Neural progenitor cell (in vitro differentiated cells): ENCODE data around the gene LMO1. TPM values are rescaled to one million over a fixed set of nuclear protein-coding genes. Genes with fewer than 3 reads are reported as not detected.

Experiments used
- DNase-seq: peaks from one replicate; pipeline ENCODE4 v3.0.0-alpha.2; 2016; ENCODE audit warnings: low spot score
- H2AFZ ChIP-seq: fragments of 200-600 bp; sonication (generic); replicated peaks from 2 replicates; pipeline ENCODE4 v1.6.1; 2016; ENCODE audit warnings: antibody characterized with exemption
- H3F3A ChIP-seq: fragments of 200-600 bp; sonication (generic); 2 replicates; pipeline ENCODE4 v1.6.1; 2016; ENCODE audit warnings: antibody characterized with exemption, low read depth
- H3K27ac ChIP-seq: fragments of 200-600 bp; sonication (generic); 2 replicates; pipeline ENCODE4 v1.5.1; 2016; ENCODE audit warnings: mild to moderate bottlenecking
- H3K27me3 ChIP-seq: fragments of 200-600 bp; sonication (generic); 2 replicates; pipeline ENCODE4 v1.6.1; 2016; ENCODE audit warnings: mild to moderate bottlenecking, moderate library complexity
- H3K36me3 ChIP-seq: fragments of 200-600 bp; sonication (generic); 2 replicates; pipeline ENCODE4 v1.5.1; 2016
- H3K4me1 ChIP-seq: fragments of 200-600 bp; sonication (generic); 2 replicates; pipeline ENCODE4 v1.6.1; 2016; ENCODE audit warnings: mixed run types
- H3K4me2 ChIP-seq: fragments of 200-600 bp; sonication (generic); 2 replicates; pipeline ENCODE4 v1.6.1; 2016
- H3K4me3 ChIP-seq: fragments of 200-600 bp; sonication (generic); 2 replicates; pipeline ENCODE4 v1.5.1; 2016
- H3K79me2 ChIP-seq: fragments of 200-600 bp; sonication (generic); 2 replicates; pipeline ENCODE4 v1.6.1; 2016; ENCODE audit warnings: low read depth
- H3K9ac ChIP-seq: fragments of 200-600 bp; sonication (generic); 2 replicates; pipeline ENCODE4 v1.6.1; 2016
- H3K9me3 ChIP-seq: fragments of 200-600 bp; sonication (generic); 2 replicates; pipeline ENCODE4 v1.5.1; 2016; ENCODE audit warnings: low read depth
- H4K20me1 ChIP-seq: fragments of 200-600 bp; sonication (generic); 2 replicates; pipeline ENCODE4 v1.6.1; 2016; ENCODE audit warnings: low read depth
- H3K27ac Mint-ChIP-seq: 3 replicates; pipeline ENCODE4 v1.8.0; 2021; ENCODE audit warnings: mixed read lengths
- H3K27me3 Mint-ChIP-seq: 2 replicates; pipeline ENCODE4 v1.8.0; 2022; ENCODE audit warnings: low read depth, mild to moderate bottlenecking, inconsistent platforms, moderate library complexity, mixed read lengths; ENCODE audit not compliant: insufficient read depth
- H3K36me3 Mint-ChIP-seq: 3 replicates; pipeline ENCODE4 v1.8.0; 2021; ENCODE audit warnings: mixed read lengths
- H3K4me1 Mint-ChIP-seq: 3 replicates; pipeline ENCODE4 v1.8.0; 2021; ENCODE audit warnings: mixed read lengths
- H3K4me3 Mint-ChIP-seq: 3 replicates; pipeline ENCODE4 v1.8.0; 2021; ENCODE audit warnings: mild to moderate bottlenecking, moderate library complexity, mixed read lengths
- H3K9me3 Mint-ChIP-seq: 3 replicates; pipeline ENCODE4 v1.8.0; 2020; ENCODE audit warnings: mixed read lengths
- CTCF ChIP-seq: fragments of 200-600 bp; sonication (generic); IDR thresholded peaks from 2 replicates; pipeline ENCODE4 v1.5.1; 2017; ENCODE audit warnings: antibody characterized with exemption, mild to moderate bottlenecking
- EZH2 ChIP-seq: fragments of 200-600 bp; sonication (generic); IDR thresholded peaks from 2 replicates; pipeline ENCODE4 v1.6.1; 2017; ENCODE audit warnings: antibody characterized with exemption, mild to moderate bottlenecking, moderate library complexity
- EZH2phosphoT487 ChIP-seq: fragments of 200-600 bp; sonication (generic); IDR thresholded peaks from 2 replicates; pipeline ENCODE4 v1.6.1; 2017; ENCODE audit warnings: antibody characterized with exemption
- total RNA-seq: library from RNA; depleted of rRNA; stranded (reverse); fragments of >200 nt; gene quantifications from 2 replicates; pipeline ENCODE4 v1.2.3, GENCODE V29; 2015; ENCODE audit warnings: low replicate concordance

Gene LMO1
- total RNA-seq, 1 donor from 2014 or later: 2.9 TPM

GRCh38 chr11:8250981-8251615 is 12.6 kb downstream of the LMO1 start:
- Mint-ChIP-seq H3K27me3 (peaks cover 10% of the 10 kb centered on the region), H3K4me3 (no peak overlapping the region), H3K36me3 (no peaks in the 10 kb centered on the region), H3K9me3 (no peaks in the 10 kb centered on the region), H3K4me1 (peaks cover 6% of the 10 kb centered on the region), H3K27ac (peak overlapping the region; percentile 46)
- DNase-seq: no peak
- Histone ChIP-seq H3K27me3 (no peaks in the 10 kb centered on the region), H3K9me3 (no peaks in the 10 kb centered on the region), H3K4me3 (no peak overlapping the region), H3K9ac (no peak overlapping the region), H3K79me2 (peaks cover 73% of the 10 kb centered on the region), H4K20me1 (no peaks in the 10 kb centered on the region), H3K36me3 (no peaks in the 10 kb centered on the region), H3K4me2 (no peak overlapping the region), H3K4me1 (no peaks in the 10 kb centered on the region), H3F3A (no peaks in the 10 kb centered on the region), H2AFZ (no peak overlapping the region), H3K27ac (no peak overlapping the region)
- TF ChIP-seq CTCF (no peak), EZH2phosphoT487 (no peak), EZH2 (no peak)

GRCh38 chr11:8250434-8250833 is 13.2 kb downstream of the LMO1 start:
- Histone ChIP-seq H3K9ac (no peak overlapping the region), H4K20me1 (no peaks in the 10 kb centered on the region), H2AFZ (no peak overlapping the region), H3K4me3 (no peak overlapping the region), H3K4me1 (no peaks in the 10 kb centered on the region), H3K4me2 (no peak overlapping the region), H3K27ac (no peak overlapping the region), H3K27me3 (no peaks in the 10 kb centered on the region), H3F3A (no peaks in the 10 kb centered on the region), H3K79me2 (peaks cover 78% of the 10 kb centered on the region), H3K36me3 (no peaks in the 10 kb centered on the region), H3K9me3 (no peaks in the 10 kb centered on the region)
- H3K4me1 Mint-ChIP-seq: peaks cover 6% of the 10 kb centered on the region
- DNase-seq: no peak
- no peaks in the 10 kb centered on the region for H3K36me3 Mint-ChIP-seq
- no peak overlapping the region for H3K4me3 Mint-ChIP-seq
- no peaks in the 10 kb centered on the region for H3K9me3 Mint-ChIP-seq
- H3K27me3 Mint-ChIP-seq: peaks cover 10% of the 10 kb centered on the region
- H3K27ac Mint-ChIP-seq: no peak overlapping the region
- TF ChIP-seq CTCF (no peak), EZH2phosphoT487 (no peak), EZH2 (no peak)

- Histone ChIP-seq H3K4me3 (no peak overlapping the region), H2AFZ (no peak overlapping the region), H3K9me3 (no peaks in the 10 kb centered on the region), H3K27ac (no peak overlapping the region), H3K4me1 (no peaks in the 10 kb centered on the region), H3K79me2 (peaks cover 78% of the 10 kb centered on the region), H3K9ac (no peak overlapping the region), H3F3A (peaks cover 5% of the 10 kb centered on the region), H4K20me1 (no peaks in the 10 kb centered on the region), H3K4me2 (no peak overlapping the region), H3K27me3 (no peaks in the 10 kb centered on the region), H3K36me3 (no peaks in the 10 kb centered on the region)
- H3K27ac Mint-ChIP-seq: no peak overlapping the region
- no peak overlapping the region for H3K4me3 Mint-ChIP-seq
- H3K4me1 Mint-ChIP-seq: peaks cover 7% of the 10 kb centered on the region
- H3K36me3 Mint-ChIP-seq: no peaks in the 10 kb centered on the region
- peaks cover 9% of the 10 kb centered on the region for H3K27me3 Mint-ChIP-seq
- TF ChIP-seq EZH2phosphoT487 (no peak), EZH2 (no peak), CTCF (no peak)
- DNase-seq: no peak
- no peaks in the 10 kb centered on the region for H3K9me3 Mint-ChIP-seq
These were observed 14.2 kb downstream of the LMO1 start for GRCh38 chr11:8249482-8249881.
